DMS114 treated with DMSO at 0.1 percent for 48 hours (cell line): ENCODE results near the gene ADCY9.
"Not testable (repeated sequence)": the region's sequence is repeated elsewhere in the genome, so short reads cannot be mapped to it uniquely, and the experiment has no call there.

Experiments used
- DNase-seq: peaks from one replicate; lab custom pipeline; 2025; ENCODE audit not compliant: unreplicated experiment; lab: John Stamatoyannopoulos, UW

Gene ADCY9

GRCh38 chr16:4094127-4094773, 22.0 kb downstream of the ADCY9 start:
- no peak for DNase-seq

DNA sequence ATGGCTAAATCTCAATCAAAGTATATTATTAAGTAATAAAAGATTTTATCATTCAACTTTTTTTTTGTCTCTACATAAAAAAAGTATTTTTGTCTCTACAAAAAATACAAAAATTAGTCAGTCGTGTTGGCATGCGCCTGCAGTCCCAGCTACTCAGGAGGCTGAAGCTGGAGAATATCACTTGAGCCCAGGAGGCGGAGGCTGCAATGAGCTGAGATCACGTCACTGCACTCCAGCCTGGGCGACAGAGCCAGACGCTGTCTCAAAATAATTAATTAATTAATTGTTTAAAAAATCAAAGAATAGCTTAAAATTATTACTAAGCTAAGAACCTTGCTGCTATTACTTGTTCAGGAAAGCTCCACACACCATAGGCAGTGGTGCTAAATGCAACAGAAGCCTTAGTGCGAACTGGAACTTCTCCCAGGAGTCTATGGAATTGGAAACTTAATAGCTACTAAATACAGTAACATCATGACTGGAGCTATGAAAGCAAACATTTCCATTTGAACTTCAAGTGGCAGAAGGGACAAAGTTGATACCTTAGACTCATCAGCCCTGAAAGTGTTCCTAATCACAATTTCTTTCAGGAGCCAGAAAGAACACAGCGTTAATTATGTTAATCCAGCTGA, 22.6 kb downstream of the ADCY9 start:
- DNase-seq: no peak

DNA sequence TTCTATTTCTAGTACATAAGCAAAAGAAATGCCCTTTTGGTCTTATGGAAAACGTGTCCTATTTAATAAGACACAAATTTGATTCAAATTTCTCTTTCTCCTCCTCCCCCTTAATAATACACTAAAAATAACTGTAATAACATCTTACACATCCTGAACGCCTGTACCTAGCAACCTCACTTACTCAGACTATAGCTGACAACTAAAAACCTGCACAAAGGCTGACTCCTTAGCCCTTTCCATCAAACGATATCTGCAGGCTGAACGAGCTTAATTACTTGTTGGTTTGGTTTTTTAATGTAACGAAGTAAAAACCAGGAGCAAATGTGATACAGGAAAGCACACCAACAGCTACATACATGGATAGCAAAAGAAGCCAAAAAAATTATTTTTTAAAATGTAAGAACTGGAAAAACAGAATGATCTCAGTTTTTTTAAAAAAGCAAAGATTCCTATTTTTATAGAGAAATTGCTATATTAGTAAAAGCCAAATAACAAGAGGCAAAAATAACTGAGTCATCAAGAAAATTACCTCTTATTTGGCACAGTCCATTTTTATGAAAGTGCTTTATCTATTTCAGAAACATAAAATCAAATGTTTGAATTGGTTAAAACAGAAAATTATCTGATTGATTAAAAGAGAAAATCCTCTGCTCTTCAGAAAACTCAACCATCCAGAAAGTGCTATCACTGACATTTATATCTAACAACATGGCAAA, 23.5 kb downstream of the ADCY9 start:
- no peak for DNase-seq

DNA sequence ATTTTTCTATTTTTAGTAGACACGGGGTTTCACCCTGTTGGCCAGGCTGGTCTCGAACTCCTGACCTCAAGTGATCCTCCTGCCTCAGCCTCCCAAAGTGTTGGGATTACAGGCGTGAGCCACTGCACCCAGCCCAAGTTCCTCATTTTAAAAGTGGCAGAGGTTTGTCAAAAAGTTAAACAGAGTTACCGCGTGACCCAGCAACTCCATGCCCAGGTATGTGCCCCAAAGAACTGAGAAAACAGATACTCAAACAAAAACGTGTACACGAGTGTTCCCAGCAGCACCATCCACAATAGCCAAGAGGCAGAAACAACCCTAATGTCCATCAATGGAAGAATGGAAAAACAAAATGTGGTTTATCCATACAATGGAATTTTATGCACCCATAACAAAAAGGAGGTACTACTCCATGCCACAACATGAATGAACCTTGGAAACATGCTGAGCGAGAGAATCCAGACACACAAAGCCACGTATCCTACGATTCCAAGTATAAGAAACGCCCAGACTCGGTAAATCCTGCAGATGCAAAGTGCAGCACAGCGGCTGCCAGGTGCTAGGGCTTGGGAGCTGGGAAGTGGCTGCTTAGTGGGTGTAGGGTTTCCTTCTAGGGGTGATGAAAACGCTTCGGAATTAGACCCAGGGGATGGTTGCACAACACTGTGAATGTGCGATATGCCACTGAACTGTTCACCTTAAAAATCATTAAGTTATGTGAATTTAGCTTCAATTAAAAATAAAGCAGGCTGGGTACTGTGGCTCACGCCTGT, 24.8 kb downstream of the ADCY9 start:
- DNase-seq: no peak

DNA sequence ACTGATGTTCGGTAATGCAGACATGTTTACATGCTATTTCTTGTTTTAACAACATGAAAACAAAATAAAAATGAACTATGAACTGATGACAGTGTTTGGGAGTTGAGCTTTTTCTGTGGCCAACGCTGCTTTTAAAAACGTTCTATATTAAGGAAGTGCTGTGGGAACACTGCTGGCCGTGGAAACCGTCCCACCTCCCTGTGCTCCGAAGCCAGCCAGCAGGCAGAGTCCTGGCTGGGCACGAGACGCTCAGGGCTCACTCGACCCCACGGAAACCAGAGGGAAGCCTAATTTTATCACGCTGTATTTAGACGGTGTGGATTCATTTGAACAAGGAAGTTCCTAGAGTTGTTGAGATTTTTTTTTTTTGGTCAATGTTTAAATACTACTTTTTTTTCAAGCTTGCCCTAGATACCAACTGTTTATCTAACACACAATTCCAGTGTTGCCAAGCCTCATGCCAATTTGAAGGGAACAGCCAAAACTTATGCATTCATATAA, 25.8 kb downstream of the ADCY9 start:
- DNase-seq: no peak

GRCh38 chr16:4089811-4090301, 26.4 kb downstream of the ADCY9 start:
- no peak for DNase-seq

DNA sequence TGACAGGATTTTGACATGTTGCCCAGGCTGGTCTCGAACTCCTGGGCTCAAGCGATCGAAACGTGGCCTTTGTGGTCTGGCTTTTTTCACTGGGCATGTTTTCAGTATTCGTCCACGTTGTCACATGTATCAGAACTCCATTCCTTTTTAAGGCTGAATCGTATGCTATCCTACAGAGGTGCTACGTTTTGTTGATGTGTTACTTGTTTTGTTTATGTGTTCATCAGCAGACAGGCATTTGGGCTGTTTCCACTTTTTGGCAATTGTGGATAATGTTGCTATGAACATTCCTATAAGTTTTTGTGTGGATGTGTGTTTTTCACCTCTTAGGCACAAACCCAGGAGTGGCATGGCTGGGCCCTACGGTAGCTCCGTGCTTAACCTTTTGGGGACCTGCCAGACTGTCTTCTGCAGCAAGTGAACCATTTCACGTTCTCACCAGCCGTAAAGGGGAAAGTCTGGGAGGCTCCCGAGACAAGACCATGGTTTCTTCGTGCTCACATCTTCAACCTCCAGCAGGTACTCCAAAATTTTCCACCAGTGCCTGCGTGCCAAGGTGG, 26.9 kb downstream of the ADCY9 start:
- DNase-seq: no peak

DNA sequence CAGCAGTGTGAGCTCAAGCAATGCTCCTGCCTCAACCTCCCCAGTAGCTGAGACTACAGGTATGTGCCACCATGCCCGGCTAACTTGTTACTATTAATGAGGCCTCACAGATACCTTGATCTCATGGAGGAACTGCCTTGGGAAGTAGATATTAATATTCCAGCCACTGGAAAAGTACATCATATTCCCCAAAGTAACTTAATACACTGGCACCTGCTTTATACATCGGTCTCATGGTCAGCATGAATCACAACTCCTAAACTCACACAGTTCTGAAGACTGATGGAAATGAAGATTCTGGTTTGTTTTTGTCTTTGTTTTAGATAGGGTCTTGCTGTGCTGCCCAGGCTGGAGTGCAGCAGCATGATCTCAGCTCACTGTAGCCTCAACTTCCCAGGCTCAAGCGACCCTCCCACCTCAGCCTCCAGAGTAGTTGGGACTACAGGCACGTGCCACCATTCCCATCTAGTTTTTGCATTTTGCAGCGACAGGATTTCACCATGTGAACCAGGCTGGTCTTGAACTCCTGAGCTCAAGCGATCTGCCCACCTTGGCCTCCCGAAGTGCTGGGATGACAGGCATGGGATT, 28.2 kb downstream of the ADCY9 start:
- DNase-seq: no peak

DNA sequence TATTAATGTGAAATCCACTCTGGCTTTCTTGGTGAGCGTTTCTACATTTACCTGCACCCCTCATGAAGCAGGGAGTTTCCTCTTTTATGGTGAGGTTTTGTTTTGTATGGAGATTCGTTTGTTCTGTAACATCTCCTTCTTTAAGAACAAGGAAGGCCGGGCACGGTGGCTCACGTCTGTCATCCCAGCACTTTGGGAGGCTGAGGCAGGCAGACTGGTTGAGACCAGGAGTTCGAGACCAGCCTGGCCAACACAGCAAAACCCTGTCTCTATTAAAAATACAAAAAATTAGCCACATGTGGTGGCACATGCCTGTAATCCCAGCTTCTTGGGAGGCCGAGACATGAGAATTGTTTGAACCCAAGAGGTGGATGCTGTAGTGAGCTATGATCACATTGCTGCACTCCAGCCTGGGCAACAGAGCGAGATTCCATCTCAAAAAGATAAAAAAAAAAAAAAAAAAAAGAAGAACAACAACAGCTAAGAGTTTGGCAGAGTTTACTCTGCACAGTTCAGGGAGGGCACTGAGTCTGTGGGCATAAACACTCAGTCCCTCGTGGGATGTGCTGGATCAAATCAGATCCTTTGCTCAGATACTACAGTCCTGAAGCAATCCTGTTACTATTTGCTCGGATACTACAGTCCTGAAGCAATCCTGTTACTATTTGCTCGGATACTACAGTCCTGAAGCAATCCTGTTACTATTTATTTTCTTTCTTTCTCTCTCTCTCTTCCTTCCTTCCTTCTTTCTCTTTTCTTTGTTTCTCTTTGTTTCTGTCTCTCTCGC, 28.9 kb downstream of the ADCY9 start:
- no peak for DNase-seq

DNA sequence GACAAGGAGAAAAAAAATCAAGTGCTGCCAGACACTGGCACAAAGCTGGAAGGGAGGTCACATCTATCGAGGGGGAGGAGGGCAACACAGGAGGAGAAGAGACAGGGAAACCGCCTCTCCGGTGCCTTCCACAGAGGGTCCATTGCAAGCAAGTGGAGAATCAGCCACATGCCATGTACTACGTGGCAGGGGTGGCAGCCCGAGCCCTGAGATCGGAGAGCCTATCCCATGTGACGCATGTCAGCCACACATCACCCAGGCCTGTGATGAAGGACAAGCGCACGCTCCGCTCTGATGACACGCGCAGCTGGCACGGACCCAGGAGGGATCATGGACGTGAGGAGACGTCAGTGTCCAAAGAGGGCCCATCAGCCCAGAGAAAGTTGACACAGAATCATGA, 30.1 kb downstream of the ADCY9 start:
- DNase-seq: no peak

DNA sequence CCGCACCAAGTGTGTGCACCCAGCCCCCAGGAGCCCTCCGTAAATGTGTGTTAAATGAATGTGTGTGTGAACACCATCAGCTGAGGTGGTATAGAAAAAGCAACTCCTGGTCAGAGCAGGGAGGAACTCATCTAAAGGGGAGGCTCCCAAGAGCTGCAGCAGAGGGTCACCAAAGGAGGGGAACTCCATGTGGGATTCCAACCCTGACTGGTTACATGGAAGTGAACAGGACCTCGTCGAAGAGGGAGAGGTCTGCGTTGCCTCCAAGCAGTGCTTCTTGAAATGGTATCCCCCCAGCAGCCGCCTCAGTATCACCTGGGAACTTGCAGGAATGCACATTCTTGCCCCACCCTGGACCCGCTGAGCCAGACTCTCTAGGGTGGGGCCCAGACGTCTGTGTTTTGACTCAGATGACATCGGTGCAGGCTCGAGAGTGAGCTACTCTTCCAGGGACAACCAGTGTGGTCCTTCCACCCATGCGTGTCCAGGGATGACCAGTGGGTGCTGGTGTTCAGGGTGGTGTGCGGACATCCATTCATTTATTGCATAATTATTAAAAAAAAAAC, 30.8 kb downstream of the ADCY9 start:
- DNase-seq: no peak

DNA sequence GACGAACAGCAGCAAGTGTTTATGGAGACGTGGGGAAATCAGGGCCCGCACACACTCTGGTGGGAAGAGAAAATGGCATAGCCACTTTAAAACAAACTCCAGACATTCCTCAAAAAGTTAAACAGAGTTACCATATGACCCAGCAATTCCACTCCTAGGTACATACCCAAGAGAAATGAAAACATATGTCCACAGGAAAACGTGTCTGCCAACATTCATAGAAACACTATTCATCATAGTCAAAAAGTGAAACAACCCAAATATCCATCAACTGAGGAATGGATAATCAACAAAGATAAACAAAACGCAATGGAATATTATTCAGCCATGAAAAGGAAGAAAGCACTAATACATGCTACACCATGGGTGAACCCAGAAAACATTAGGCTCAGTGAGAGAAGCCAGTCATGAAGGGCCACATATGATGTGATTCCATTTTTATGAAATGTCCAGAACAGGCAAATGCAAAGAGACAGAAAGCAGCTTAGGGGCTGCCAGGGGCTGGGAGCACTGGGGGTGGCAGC, 32.8 kb downstream of the ADCY9 start:
- DNase-seq: no peak

DNA sequence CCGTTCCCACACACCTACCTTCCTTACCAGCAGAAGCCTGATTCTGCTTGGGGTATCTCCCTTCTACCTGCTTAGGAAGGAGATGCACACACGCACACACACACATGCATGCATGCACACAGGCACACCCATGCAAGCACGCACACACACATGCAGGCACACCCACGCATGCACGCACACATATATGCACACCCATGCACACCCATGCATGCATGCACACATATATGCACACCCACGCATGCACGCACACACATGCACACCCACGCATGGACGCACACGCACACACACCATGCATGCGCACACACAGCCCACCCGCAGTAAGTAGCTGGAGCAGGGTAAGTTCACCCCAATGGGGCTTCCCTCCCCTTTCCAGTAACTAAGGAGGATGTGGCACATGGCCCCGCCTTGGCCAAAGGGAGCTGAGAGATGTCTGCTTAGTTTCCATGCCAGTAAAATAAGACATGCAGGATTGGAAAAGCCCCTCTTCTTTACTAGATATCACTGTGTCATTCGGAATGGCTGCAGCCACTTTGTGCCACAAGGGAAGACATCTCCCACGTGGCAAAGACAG, 33.7 kb downstream of the ADCY9 start:
- DNase-seq: no peak

GRCh38 chr16:4081521-4082021, 34.7 kb downstream of the ADCY9 start:
- DNase-seq: no peak

DNA sequence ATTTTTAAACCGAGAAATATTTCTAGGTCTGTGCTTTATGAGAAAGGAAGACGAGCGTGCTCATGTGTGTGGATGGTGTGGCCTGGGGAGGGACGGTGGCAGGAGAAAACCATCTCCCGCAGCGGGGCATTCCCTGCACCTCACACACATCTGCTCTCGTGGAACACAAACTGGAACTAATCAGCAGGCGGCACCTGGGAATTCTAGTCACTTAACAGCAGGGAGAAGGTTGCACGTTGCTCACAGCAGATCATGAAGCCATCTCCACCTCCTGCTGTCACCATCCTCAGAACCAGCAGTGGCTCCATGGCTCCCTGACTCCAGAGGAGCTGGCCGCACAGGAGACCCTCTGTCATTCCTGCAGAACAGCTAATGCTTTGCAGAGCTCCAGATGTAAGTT, 35.2 kb downstream of the ADCY9 start:
- DNase-seq: no peak

DNA sequence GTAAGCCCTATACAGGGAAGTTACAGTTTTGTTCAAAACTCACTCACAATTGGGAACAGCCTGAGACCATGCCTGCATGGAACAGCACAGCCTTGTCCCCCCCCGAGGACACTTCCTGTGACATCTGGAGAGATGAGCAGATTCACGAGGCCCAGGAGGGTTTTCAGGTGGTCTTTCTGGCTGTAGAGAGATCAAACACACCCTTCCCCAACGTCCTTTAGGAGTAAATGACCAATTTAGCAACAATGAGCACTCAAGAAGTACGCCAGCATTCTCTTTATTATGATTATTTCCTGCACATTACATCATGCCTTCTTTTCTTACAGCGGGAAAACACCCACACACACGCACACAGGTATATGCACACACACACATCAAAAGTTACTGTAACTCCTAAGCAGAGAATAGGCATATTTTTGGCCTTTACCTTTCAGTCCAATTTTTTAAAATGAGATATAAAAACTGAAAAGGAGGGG, 39.0 kb downstream of the ADCY9 start:
- no peak for DNase-seq

GRCh38 chr16:4075534-4075933, 40.7 kb downstream of the ADCY9 start:
- DNase-seq: no peak

DNA sequence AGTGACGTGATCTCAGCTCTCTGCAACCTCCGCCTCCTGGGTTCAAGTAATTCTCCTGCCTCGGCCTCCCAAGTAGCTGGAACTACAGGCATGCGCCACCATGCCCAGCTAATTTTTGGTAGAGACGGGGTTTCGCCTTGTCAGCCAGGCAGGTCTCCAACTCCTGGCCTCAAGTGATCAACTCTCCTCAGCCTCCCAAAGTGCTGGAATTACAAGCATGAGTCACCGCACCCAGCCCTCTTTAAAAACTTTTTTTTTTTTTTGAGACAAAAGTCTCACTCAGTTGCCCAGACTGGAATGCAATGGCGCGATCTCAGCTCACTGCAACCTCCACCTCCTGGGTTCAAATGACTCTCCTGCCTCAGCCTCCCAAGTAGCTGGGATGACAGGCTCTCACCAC, 43.1 kb downstream of the ADCY9 start:
- DNase-seq: not testable (repeated sequence)
